GM21576 (cell line): ENCODE results near the gene MYPN.
"Not testable (repeated sequence)": the region's sequence is repeated elsewhere in the genome, so short reads cannot be mapped to it uniquely, and the experiment has no call there.

Experiments
- ATAC-seq: cut with Tn5 transposase; IDR thresholded peaks from one replicate; pipeline ENCODE4 v1.9.1; 2021; ENCODE audit warnings: mild to moderate bottlenecking, moderate library complexity; ENCODE audit not compliant: unreplicated experiment

MYPN gene

GRCh38 chr10:68222391-68222790 lies 113.1 kb downstream of the MYPN start:
- ATAC-seq = no peak

- no peak for ATAC-seq
Measured at GRCh38 chr10:68223535-68224165, 114.4 kb downstream of the MYPN start.

GRCh38 chr10:68224810-68225209 lies 115.5 kb downstream of the MYPN start:
- no peak for ATAC-seq

GRCh38 chr10:68230268-68230667 lies 121.0 kb downstream of the MYPN start:
- no peak for ATAC-seq

GRCh38 chr10:68231106-68231816 lies 122.0 kb downstream of the MYPN start:
- ATAC-seq = peak; percentile 87

- ATAC-seq = no peak
Measured at GRCh38 chr10:68231817-68232251, 122.5 kb downstream of the MYPN start, which contains the start of gene ATOH7. TSS of gene ATOH7 (minus strand) at chr10:68232113. CDS start at chr10:68231677, 436 bp downstream.

- no peak for ATAC-seq
Measured at GRCh38 chr10:68233046-68233445, 123.8 kb downstream of the MYPN start.

GRCh38 chr10:68235111-68235510 lies 125.8 kb downstream of the MYPN start:
- no peak for ATAC-seq

- no peak for ATAC-seq
Measured at GRCh38 chr10:68235581-68235980, 126.3 kb downstream of the MYPN start.

GRCh38 chr10:68237173-68237572 lies 127.9 kb downstream of the MYPN start:
- ATAC-seq = no peak

GRCh38 chr10:68238371-68238770 lies 129.1 kb downstream of the MYPN start:
- ATAC-seq = no peak

GRCh38 chr10:68239069-68239468 lies 129.8 kb downstream of the MYPN start:
- ATAC-seq = no peak

- ATAC-seq = no peak
Measured at GRCh38 chr10:68239596-68240150, 130.4 kb downstream of the MYPN start.

GRCh38 chr10:68242051-68242450 lies 132.8 kb downstream of the MYPN start:
- no peak for ATAC-seq

- ATAC-seq = not testable (repeated sequence)
Measured at GRCh38 chr10:68246397-68246796, 137.1 kb downstream of the MYPN start.

- ATAC-seq = no peak
Measured at GRCh38 chr10:68247931-68248330, 138.6 kb downstream of the MYPN start.

GRCh38 chr10:68249297-68249696 lies 140.0 kb downstream of the MYPN start:
- no peak for ATAC-seq

- no peak for ATAC-seq
Measured at GRCh38 chr10:68251151-68251550, 141.9 kb downstream of the MYPN start.

- no peak for ATAC-seq
Measured at GRCh38 chr10:68251625-68252495, 142.6 kb downstream of the MYPN start.

- ATAC-seq = no peak
Measured at GRCh38 chr10:68253346-68253745, 144.1 kb downstream of the MYPN start.
